ENCODE results near the gene UST.
"Not testable (repeated sequence)": the region's sequence is repeated elsewhere in the genome, so short reads cannot be mapped to it uniquely, and the experiment has no call there.

The UST gene

DNA sequence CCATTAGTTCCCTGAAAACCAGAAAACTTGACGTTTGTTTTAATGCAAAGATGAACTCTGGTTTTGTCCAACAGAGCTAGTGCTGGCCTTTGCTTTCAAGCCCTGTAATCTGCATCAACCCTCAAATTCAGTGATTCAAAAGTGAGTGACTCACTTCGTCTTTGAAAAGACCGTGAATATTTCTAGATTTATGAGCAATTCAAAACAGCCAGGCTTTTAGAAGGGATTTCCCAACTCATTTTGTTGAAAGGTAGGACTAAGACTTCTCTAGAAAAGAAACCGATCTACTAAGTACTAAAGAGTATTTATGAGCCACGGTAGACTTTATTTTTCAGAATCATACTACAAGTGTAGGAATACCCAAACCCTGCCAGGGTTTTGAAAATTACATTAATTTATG is 121.5 kb downstream of the UST start:
- in situ Hi-C loops (cut with MboI; ENCODE audit: low sequenced_read_pairs, unreplicated experiment), result no loop called here
- TF ChIP-seq CTCF (IDR thresholded peaks at IDR 0.05; ENCODE audit: borderline replicate concordance, control extremely low read depth, extremely low read depth, insufficient read depth, missing control alignments), result no peak
- no peak for DNase-seq (ENCODE audit: low spot score)

DNA sequence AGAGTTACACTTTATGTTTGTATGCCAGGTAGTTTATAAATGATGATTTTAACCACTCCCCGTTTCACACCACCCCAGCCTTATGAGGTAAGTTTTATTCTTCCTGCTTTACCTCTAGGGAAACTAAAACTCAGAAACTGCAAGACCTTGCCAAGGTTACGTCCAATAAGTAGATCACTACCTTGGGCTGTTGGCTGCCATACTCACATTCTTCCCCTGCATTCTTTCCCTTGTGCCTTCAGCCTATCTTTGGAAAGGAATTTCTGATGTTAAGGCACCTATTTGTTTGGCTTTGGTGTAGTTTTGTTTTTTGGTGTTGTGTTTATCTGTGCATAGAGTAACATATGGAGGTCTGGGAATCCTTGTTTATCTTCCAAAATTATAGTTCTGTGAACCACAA is 122.1 kb downstream of the UST start:
- no peak for DNase-seq (ENCODE audit: low spot score)
- in situ Hi-C loops (cut with MboI; ENCODE audit: low sequenced_read_pairs, unreplicated experiment), result no loop called here
- no peak for TF ChIP-seq CTCF (IDR thresholded peaks at IDR 0.05; ENCODE audit: borderline replicate concordance, control extremely low read depth, extremely low read depth, insufficient read depth, missing control alignments)

DNA sequence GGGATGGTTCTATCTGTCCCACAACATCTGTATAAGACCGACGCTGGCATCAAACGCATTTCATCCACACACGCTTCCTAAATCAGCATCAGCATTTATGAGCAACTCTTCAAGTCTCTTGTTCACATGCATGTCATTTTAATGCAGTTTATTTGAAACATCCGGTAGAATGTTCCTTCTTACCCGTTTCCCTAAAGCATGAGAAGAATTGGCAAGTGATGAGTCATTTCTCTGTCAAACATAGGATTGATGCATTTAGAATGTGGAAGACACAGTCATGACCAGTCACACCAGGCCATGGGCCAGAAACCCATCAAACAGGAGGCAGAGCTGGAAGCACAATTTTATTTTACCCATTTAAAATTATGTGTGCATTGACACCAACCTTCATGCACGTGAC is 122.8 kb downstream of the UST start:
- in situ Hi-C loops (cut with MboI; ENCODE audit: low sequenced_read_pairs, unreplicated experiment), result no loop called here
- DNase-seq (ENCODE audit: low spot score), result no peak
- no peak for TF ChIP-seq CTCF (IDR thresholded peaks at IDR 0.05; ENCODE audit: borderline replicate concordance, control extremely low read depth, extremely low read depth, insufficient read depth, missing control alignments)

- no peak for DNase-seq (ENCODE audit: low spot score)
- in situ Hi-C loops (cut with MboI; ENCODE audit: low sequenced_read_pairs, unreplicated experiment), result no loop called here
- TF ChIP-seq CTCF (IDR thresholded peaks at IDR 0.05; ENCODE audit: borderline replicate concordance, control extremely low read depth, extremely low read depth, insufficient read depth, missing control alignments), result no peak
These were observed 126.3 kb downstream of the UST start for GRCh38 chr6:148873154-148873553.

- in situ Hi-C loops (cut with MboI; ENCODE audit: low sequenced_read_pairs, unreplicated experiment), result no loop called here
- DNase-seq (ENCODE audit: low spot score), result no peak
- no peak for TF ChIP-seq CTCF (IDR thresholded peaks at IDR 0.05; ENCODE audit: borderline replicate concordance, control extremely low read depth, extremely low read depth, insufficient read depth, missing control alignments)
These were observed 127.0 kb downstream of the UST start for GRCh38 chr6:148873868-148874267.

DNA sequence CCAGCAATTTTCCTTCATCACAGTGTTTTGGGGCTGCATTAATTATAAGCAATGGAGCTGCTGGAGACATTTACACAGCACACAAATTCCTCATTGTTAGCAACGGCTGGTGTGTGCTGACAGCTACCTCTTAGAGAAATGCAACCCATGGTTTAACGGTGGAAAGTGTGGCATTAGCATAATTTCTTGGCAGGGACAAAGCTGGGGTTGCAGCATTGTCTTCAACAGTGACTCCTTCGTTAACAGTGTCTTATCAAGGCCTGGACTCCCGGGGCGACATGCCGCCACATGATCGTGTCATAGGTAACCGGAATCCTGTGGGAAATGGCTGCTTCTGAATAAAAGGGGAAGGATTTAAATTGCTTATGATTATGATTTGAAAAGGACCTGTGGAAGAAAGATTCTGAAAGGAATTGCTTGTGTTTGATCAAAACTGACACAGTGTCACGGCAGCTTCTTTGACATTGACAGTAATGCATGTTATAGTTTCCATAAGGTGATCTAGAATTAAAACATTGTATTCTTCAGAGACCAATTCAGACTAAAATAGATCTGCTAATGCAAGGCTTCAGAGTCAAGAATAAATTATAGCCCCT is 128.0 kb downstream of the UST start:
- DNase-seq (ENCODE audit: low spot score), result no peak
- in situ Hi-C loops (cut with MboI; ENCODE audit: low sequenced_read_pairs, unreplicated experiment), result no loop called here
- no peak for TF ChIP-seq CTCF (IDR thresholded peaks at IDR 0.05; ENCODE audit: borderline replicate concordance, control extremely low read depth, extremely low read depth, insufficient read depth, missing control alignments)

- TF ChIP-seq CTCF (IDR thresholded peaks at IDR 0.05; ENCODE audit: borderline replicate concordance, control extremely low read depth, extremely low read depth, insufficient read depth, missing control alignments), result no peak
- DNase-seq (ENCODE audit: low spot score), result peak; percentile 54
- in situ Hi-C loops (cut with MboI; ENCODE audit: low sequenced_read_pairs, unreplicated experiment), result no loop called here
These were observed 131.9 kb downstream of the UST start for GRCh38 chr6:148878683-148879082.

- DNase-seq (ENCODE audit: low spot score); in situ Hi-C loops (cut with MboI; ENCODE audit: low sequenced_read_pairs, unreplicated experiment): not testable (repeated sequence)
These were observed 133.9 kb downstream of the UST start for GRCh38 chr6:148880742-148881141.
